Muscle of arm (tissue), 12 donors: ENCODE results near the gene TMEM271. TPM values are rescaled to one million over a fixed set of nuclear protein-coding genes. Genes with fewer than 3 reads are reported as not detected.
"Not testable (repeated sequence)": the region's sequence is repeated elsewhere in the genome, so short reads cannot be mapped to it uniquely, and the experiment has no call there.

Experiments used
- DNase-seq: peaks from one replicate; pipeline ENCODE4 v3.0.0-alpha.2; 2013
- polyA plus RNA-seq, 12 donors: library from polyadenylated mRNA; unstranded; fragments of 120-200 nt; gene quantifications; one replicate each; pipeline ENCODE4 v1.2.1, GENCODE V29; 2013; ENCODE audit not compliant: insufficient read length in 12 of 12

Gene TMEM271
- polyA plus RNA-seq, 12 donors, result 0.19 to 0.74 TPM; not detected in 10

- no peak for DNase-seq
Observed at GRCh38 chr4:566035-566434, 10.1 kb downstream of the TMEM271 start.

- DNase-seq, result not testable (repeated sequence)
Observed at GRCh38 chr4:565614-566013, 10.5 kb downstream of the TMEM271 start.

- not testable (repeated sequence) for DNase-seq
Observed at GRCh38 chr4:562458-562857, 13.6 kb downstream of the TMEM271 start.

GRCh38 chr4:561426-561825 lies 14.7 kb downstream of the TMEM271 start:
- DNase-seq, result no peak

- no peak for DNase-seq
Observed at GRCh38 chr4:560731-561291, 15.3 kb downstream of the TMEM271 start.

GRCh38 chr4:560061-560460 lies 16.0 kb downstream of the TMEM271 start:
- DNase-seq, result no peak

- no peak for DNase-seq
Observed at GRCh38 chr4:555566-556275, 20.4 kb downstream of the TMEM271 start.

- not testable (repeated sequence) for DNase-seq
Observed at GRCh38 chr4:554793-555320, 21.2 kb downstream of the TMEM271 start.

- DNase-seq, result no peak
Observed at GRCh38 chr4:552019-552418, 24.1 kb downstream of the TMEM271 start.

GRCh38 chr4:550268-550667 lies 25.8 kb downstream of the TMEM271 start:
- DNase-seq, result not testable (repeated sequence)

- no peak for DNase-seq
Observed at GRCh38 chr4:548976-549375, 27.1 kb downstream of the TMEM271 start.

GRCh38 chr4:545612-546011 lies 30.5 kb downstream of the TMEM271 start:
- no peak for DNase-seq

GRCh38 chr4:544386-545105 lies 31.5 kb downstream of the TMEM271 start:
- DNase-seq, result no peak

GRCh38 chr4:541271-541670 lies 34.8 kb downstream of the TMEM271 start:
- DNase-seq, result no peak

GRCh38 chr4:538542-539142 lies 37.5 kb downstream of the TMEM271 start:
- DNase-seq, result no peak

- DNase-seq, result no peak
Observed at GRCh38 chr4:537436-538264, 38.4 kb downstream of the TMEM271 start.

GRCh38 chr4:536351-536972 lies 39.6 kb downstream of the TMEM271 start:
- DNase-seq, result no peak

GRCh38 chr4:535924-536281 lies 40.2 kb downstream of the TMEM271 start:
- DNase-seq, result no peak

GRCh38 chr4:535181-535923 lies 40.7 kb downstream of the TMEM271 start:
- no peak for DNase-seq

GRCh38 chr4:534576-535151 lies 41.4 kb downstream of the TMEM271 start:
- no peak for DNase-seq
